HG03064 (cell line): ENCODE measurements around the gene ZNF133.
"Not testable (repeated sequence)": the region's sequence is repeated elsewhere in the genome, so short reads cannot be mapped to it uniquely, and the experiment has no call there.

Experiments used
- ATAC-seq: cut with Tn5 transposase; IDR thresholded peaks from one replicate; pipeline ENCODE4 v1.9.1; 2021; ENCODE audit warnings: low read depth; ENCODE audit not compliant: unreplicated experiment

The ZNF133 gene

DNA sequence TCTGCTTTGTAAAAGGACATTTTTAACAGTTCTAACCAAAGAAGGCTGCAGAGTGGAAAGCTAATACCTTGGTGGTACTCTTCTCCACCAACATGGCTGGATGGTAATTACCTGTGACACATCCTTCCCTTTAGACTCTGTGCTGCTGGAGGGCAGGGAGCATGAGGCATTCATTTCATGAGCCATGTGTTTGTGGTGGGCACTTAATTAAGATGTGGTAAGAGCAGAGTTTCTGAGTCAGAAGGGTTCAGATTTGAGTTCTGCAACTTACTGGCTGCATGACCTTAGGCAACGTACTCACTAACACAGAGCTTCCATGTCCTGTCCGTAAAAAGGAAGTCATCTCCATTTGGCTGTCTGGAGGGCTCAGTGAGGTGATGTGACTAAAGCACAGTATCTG, 9.1 kb upstream of the ZNF133 start:
- ATAC-seq: no peak

DNA sequence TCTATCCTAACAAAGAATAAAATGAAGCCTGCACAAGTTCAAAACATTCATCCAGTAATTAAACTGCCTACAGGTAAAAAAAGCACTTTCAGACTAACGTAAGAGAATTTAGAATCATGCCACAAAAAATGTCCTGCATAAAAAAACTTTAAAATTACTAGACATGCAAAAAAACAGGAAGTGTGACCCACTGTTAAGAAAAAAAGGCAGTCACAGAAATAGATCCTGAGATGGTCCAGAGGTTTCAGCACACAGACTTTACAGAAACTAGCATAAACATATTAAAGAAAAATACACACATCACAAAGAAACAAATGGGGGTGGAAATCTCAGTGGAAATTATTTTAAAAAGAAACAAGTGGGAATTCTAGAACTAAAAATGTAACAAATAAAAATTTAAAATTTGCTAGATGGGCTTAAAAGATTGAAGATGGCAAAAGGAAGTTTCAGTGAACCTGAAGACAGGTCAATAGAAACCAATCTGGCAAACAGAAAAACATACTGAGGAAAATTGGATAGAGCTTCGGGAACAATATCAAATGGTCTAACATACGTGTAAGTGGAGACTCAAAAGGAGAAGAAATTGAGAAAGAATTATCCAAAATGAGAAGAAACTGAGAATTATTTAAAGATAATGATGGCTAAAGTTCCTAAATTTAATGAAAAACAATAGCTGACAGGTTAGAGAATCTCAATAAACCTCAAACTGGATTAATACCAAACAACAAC, 3.4 kb upstream of the ZNF133 start:
- no peak for ATAC-seq

DNA sequence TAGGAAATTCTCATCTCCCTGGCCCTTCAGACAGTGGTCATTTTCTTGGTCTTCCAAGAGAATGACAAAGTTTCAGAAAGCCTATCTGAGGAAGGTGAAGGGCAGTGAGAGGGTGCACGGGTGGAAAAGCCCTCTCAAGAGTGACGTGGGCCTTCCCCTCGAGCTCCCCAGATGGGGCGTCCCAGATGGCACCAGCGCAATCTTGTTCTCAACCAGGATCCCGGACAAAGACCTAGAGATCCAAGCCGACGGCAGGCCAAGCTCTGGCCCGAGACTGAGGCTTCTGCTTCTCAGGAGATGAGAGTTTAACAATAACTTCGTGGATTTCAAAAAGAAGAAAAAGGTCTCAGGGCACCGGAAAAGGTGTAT, 797 bp upstream of the ZNF133 start:
- ATAC-seq: no peak

DNA sequence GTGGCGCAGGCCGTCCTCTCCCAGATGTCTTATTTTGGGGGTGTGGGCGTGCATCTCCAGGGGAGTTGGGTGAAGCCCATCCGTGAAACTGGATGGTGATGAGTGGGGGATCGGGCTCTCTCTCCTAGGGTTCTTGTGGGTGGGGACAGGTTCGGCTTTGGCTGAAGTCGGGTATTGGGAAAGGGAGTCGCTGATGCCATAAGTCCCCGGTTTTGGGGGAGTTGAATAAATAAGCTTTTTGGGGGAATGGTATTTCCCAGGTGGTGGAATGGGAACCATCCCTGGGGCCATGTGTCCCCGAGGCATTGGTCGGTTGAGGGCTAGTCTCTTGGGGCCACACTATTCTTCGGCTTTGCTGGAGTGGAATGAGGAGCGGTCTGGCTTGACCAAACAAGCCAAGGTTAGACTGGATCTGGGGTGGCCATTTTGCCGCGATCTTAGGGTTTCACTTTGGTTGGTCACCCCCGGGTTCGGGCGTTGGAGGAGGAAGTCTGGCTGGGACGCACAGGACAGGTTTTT, 481 bp downstream of the ZNF133 start:
- ATAC-seq: no peak

DNA sequence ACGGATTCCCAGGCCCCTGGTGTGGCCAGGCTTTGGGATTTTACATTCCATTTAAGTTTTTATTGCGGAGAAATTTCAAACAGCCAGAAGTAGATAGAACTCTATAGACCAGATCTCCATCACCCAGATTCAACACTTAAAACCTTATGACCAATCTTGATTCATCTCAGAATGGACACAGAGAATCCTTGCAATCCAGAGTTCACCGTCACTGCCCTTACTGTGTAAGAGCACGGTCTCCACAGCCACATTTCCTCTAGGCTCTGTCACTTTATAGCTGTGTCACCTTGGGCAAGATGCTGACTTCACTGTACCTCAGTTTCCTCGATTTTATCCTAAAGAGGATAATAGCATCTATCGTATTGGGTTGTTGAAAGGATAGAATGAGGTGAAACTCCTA, 979 bp downstream of the ZNF133 start:
- ATAC-seq: no peak

DNA sequence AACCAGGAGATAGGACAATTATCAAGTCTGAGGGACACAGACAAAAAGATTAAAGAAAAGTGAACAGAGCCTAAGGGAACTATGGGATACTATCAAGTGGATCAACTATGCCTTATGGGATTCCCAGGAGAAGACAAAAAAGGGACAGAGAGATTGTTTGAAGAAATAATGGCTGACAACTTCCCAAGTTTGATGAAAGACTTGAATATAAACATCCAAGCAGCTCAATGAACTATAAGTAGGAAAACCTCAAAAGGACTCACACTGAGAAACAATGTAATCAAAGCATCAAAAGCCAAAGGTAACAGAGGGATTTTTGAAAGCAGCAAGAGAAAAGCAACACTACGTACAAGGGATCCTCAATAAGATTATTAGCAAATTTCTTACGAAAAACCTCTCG, 11.0 kb downstream of the ZNF133 start:
- ATAC-seq: no peak

DNA sequence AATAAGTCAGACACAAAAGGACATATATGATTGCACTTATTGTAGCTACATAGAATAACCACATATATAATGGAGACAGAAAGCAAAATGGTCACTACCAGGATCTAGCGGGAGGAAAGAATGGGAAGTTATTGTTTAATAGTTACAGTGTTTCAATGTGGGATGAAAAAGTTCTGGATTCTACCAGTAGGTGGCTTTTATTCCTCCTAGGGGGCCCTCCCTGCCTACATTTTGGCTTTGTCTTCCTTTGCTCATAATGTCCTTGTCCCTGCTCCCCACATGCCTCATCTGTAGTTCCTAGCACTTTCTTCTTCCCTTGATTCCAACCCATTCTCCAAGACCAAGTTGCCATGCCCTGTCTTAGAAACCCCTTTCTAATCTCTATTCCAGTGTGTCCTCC, 16.3 kb downstream of the ZNF133 start:
- no peak for ATAC-seq

DNA sequence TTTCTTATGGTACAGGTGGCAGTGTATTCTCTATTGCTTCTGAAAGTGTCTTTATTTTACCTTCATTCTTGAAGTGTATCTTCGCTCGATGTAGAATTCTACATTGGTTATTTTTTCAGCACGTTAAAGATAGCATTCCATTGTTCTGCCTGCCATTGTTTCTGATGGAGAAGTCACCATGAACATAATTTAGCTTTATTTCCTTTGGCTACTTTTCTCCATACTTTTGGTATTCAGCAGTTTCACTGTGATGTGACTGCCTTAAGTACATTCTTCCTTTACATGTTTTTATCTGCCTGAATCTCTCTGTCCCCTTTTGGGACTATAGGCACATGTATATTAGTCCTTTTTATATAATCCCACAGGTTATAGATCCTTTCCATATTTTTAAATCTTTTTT, 19.0 kb downstream of the ZNF133 start:
- ATAC-seq: no peak

DNA sequence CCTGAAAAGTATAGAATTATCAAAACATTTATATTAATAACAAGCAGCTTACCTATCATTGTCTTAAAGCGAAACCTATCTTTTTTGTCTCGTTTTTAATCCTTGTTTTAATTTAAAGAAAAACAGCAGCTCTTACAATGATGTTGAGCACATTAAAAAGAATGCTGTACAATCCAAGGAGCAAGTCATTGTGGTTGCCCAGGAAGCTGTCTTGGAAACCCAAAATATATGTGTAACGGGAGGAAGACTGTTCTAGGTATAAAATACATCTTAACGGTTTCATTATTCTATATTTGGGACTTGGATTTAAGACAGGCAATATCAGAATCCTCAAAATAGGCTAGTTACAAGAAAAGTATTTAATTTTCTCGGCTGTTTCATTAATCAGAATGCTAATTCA, 21.7 kb downstream of the ZNF133 start:
- no peak for ATAC-seq

DNA sequence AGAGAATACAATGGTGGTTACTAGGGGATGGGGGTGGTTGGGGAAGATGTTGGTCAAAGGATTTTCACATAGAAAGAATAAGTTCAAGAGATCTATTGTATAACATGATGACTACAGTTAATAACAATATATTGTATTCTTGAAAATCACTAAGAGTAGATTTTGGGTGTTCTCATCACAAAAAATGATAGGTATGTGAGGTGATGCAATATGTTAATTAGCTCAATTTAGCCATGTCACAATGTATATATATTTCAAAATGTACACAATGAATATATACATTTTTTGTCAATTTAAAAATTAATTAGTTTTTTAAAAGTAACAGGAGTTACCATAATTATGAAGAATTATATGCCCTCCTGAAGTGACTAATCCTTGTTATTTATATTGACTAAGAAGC, 22.3 kb downstream of the ZNF133 start:
- no peak for ATAC-seq

DNA sequence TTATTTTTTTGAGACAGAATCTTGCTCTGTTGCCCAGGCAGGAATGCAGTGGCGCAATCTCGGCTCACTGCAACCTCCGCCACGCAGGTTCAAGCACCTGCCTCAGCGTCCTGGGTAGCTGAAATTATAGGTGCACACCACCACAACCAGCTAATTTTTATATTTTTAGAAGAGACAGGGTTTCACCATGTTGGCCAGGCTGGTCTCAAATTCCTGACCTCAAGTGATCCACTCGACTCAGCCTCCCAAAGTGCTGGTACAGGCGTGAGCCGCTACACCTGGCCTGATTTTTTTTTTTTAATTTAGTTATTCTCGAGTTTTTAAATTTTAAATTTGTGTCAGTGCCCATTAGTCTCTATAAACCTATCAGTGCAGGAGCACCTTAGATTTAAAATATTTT, 24.4 kb downstream of the ZNF133 start:
- no peak for ATAC-seq

DNA sequence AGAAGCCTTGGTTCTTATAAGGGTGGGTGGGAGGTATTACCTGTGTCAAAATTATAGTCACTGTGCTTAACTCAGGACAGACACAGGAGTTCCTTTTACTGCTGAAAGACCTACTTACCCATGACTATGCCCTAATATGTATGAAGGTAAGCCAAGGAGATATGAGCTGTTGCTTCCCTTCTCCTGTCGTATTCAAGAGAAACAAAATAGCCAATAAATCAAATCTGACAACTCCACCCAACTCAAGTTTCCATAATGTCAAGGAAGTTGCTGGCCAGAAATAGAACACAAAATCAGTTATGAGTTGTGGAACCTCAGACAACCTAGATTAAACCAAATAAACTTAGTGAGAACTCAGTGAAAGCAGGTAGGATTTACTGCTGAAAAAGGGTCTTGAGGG, 25.1 kb downstream of the ZNF133 start:
- no peak for ATAC-seq

DNA sequence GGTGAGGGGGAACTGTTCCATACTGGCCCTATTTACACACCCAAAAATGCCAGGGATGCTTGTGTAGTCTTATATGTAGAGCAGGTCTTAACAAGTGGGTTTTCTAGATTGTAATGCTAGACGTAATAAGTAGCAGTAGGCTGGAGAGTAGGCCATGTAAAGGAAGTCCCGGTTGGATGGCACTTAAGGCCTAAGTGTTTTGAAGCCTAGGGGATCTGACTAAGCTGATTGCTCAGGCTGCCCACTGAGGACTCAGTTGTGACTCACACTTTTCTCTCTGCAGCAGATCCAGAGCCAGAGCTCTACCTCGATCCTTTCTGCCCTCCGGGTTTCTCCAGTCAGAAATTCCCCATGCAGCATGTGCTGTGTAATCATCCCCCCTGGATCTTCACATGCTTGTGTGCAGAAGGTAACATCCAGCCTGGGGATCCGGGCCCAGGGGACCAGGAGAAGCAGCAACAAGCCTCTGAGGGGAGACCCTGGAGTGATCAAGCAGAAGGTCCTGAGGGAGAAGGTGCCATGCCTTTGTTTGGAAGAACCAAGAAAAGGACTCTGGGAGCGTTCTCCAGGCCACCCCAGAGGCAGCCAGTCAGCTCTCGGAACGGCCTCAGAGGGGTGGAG, 26.6 kb downstream of the ZNF133 start:
- ATAC-seq: no peak

DNA sequence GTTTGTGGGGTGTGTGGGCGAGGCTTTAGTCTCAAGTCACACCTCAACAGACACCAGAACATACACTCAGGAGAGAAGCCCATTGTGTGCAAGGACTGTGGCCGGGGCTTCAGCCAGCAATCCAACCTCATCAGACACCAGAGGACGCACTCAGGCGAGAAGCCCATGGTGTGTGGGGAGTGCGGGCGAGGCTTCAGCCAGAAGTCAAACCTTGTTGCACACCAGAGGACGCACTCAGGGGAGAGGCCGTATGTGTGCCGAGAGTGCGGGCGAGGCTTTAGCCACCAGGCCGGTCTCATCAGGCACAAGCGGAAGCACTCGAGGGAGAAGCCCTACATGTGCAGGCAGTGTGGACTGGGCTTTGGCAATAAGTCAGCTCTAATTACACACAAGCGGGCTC, 27.8 kb downstream of the ZNF133 start:
- no peak for ATAC-seq

DNA sequence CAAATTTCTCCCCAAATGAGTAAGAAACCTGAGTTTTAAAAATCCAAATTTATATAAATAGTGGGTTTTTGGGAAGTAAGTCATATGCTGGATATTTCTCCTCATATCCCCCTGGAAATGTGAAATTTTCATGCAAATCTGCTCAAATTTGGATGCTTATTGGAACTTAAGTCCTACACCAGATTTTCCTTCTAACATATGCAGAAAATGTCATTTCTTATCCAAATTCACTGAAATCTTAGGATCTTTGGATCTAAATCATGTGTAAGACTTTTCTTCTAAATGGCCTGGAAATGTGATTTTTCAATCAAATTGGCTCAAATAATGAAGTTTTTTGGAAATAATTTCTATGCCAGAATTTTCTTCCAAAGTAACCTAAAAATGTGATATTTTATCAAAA, 33.0 kb downstream of the ZNF133 start:
- ATAC-seq: no peak

DNA sequence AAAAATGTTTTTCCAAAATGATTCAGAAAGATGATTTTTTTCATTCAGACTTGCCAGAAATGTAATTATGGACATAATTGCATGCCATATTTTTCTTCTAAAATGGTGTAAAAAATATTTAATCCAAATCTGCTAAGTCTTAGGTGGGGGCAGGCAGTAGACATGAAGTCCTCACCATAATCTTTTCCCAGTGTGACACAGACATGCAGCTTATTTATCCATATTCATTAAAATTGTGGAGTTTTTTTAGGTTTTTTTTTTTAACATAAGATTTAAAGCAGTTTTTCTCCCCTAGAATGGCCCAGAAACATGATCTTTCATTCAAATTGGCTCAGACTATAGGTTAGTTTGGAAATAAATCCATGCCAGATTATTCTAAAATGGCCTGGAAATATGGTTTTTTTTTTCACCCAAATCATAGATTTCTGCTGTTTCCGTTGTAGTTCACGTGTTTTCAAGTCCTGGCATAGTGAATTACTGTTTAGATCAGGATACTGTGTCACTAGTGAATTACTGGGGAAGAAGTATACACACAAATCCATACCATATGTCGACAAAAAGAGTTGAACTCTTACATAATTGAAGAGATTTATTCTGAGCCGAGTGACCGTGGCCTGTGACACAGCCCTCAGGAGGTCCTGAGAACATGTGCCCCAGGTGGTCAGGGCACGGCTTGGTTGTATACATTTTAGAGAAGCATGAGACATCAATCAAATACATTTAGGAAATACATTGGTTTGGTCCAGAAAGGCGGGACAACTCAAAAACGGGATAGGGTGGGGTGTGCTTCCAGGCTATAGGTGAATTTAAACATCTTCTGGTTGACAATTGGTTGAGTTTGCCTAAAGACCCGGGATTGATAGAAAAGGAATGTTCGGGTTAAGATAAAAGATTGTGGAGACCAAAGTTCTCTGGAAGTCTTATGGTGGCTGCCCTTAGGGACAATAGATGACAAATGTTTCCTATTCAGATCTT, 33.9 kb downstream of the ZNF133 start:
- no peak for ATAC-seq

DNA sequence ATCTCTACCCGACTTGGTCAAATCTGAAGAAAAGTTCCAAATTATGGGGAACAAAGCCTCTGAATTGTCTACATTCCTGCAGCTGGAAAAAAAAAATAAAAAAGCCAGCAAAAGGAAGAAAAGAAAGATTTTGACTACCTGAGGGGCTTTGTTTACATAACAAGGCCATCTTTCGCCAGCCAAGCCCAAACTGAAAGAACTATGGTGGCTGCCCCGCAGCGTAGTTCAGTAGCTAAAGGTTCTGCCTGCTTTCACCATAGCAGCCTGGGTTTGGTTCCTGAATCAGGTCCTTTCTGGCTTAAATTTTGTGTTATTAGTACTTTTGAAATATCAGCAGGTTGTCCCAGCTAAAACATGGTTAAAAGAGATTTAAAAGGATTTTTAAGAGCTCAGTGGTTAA, 35.4 kb downstream of the ZNF133 start:
- no peak for ATAC-seq

DNA sequence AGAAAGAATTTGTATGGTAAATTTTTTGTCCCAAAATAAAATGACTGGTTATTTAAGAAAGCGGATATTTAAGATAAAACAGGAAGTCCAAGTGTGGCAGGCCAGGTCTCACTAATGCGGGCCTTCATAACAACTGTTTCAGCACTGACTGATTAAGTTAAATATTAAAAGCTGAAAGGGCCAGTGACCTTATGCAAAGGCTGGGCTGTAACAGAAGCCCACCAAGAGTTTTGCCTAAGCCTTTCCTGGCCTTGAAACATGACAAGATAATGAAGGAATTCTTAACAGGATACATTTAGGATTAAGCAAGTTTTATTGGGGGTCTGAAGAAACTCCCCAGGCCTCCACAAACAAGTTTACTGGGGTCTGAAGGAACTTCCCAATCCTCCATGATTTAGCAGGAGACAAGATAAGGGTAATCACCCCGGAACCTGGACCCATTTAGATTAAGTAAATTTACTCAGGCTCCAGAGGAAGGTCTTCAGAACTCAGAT, 36.3 kb downstream of the ZNF133 start:
- no peak for ATAC-seq

DNA sequence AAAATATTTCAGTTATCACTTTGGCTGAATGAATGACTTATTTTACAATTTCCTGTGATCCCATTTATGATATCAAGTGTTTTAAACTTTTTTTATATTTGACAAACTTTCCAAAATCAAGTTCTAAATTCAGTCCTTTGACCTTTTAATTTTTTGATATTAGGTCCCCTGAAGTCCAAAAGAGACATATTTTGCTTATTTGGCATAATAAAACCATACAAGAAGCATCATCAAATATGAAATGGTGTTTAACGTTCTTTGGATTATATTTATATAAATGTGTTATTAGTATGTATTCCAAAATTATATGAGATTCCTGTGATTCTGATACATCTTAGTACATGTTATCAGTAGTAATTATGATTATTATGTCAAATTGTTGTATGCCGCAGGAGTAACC, 38.7 kb downstream of the ZNF133 start:
- ATAC-seq: no peak

DNA sequence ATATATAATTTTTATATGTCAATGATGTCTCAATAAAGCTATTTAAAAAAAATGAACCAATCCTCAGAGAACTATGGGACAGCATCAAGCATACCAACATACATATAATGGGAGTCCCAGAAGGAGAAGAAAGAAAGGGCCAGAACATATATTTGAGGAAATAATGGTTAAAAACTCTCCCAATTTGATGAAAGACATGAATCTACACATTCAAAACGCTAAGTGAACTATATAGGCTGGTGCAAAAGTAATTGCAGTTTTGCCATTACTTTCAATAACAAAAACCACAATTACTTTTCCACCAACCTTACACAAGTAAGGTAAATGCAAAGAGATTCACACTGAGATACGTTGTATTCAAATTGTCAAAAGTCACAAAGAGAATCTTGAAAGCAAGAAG, 43.4 kb downstream of the ZNF133 start:
- ATAC-seq: no peak

DNA sequence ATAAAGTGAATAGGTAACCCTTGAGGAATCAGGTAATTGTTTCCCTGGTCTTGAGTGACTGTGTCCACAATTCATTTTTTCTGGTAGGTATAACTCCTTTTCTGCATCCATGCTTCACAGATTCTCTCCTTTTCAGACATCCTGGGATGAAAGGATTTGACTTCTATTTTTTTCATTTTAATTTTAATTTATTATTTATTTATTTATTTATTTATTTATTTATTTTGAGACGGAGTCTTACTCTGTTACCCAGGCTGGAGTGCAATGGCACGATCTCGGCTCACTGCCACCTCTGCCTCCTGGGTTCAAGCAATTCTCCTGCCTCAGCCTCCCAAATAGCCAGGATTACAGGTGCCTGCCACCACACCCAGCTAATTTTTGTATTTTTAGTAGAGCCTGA, 61.4 kb downstream of the ZNF133 start:
- ATAC-seq: not testable (repeated sequence)
